NCI-H187 (cell line): ENCODE measurements around the gene STX18.
A peak's percentile ranks its signal among the peaks of the same experiment; 100 is the strongest.
"Not testable (repeated sequence)": the region's sequence is repeated elsewhere in the genome, so short reads cannot be mapped to it uniquely, and the experiment has no call there.

ENCODE experiments used
- DNase-seq, 2 experiments: peaks; one replicate each; lab custom pipeline; 2025; lab: John Stamatoyannopoulos, UW

Gene STX18

GRCh38 chr4:4541661-4542570 is at the start of gene STX18:
STX18 (minus strand) TSS chr4:4542048; CDS start chr4:4541964, 84 bp downstream.
- DNase-seq = peak; percentile 84 to 86

GRCh38 chr4:4591071-4591470 is 49.2 kb upstream of the STX18 start:
- DNase-seq = no peak

- no peak for DNase-seq
Measured at GRCh38 chr4:4590546-4590945, 48.7 kb upstream of the STX18 start.

GRCh38 chr4:4585012-4585670 is 43.3 kb upstream of the STX18 start:
- no peak for DNase-seq

- no peak for DNase-seq
Measured at GRCh38 chr4:4583606-4584005, 41.8 kb upstream of the STX18 start.

- DNase-seq = no peak
Measured at GRCh38 chr4:4582653-4583052, 40.8 kb upstream of the STX18 start.

DNA sequence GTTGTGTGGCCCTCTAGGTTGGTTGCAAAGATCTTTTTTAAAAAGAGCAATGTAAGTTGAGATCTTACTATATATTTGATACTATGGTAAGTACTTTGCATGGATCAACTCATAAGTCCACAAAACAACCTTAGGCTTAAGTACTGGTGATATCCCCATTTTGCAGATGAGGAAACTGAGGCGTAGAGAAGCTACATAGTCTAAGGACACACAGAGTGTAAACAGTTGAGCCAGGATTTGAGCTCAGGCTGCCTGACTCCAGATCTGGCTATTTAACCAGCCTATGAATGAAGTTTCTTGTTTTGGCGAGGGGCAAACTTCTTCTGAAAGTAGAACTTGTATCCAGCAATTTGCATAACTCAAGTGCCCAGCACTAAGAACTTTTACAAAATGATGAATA is 38.6 kb upstream of the STX18 start:
- no peak for DNase-seq

GRCh38 chr4:4578981-4579380 is 37.1 kb upstream of the STX18 start:
- no peak for DNase-seq

GRCh38 chr4:4577359-4577875 is 35.6 kb upstream of the STX18 start:
- no peak for DNase-seq

GRCh38 chr4:4575284-4576211 is 33.7 kb upstream of the STX18 start:
- peak; percentile 64 to 72 for DNase-seq

- peak; percentile 18 to 64 for DNase-seq
Measured at GRCh38 chr4:4574792-4575191, 32.9 kb upstream of the STX18 start.

DNA sequence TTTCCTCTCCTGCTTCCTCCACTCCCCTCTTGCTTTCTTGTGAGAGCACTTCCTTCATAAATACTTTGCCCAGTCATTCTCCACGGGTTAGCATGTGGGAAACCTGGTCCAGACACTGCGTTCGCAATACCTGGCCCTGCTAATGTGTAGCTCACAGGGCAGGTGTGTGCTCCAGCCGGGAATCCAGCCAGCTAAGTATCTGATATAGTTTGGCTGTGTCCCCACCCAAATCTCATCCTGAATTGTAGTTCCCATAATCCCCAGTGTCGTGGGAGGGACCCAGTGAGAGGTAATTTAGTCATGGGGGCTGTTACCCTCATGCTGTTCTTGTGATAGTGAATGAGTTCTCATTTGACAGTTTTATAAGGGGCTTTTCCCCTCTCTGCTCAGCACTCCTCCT is 32.2 kb upstream of the STX18 start:
- DNase-seq = no peak

DNA sequence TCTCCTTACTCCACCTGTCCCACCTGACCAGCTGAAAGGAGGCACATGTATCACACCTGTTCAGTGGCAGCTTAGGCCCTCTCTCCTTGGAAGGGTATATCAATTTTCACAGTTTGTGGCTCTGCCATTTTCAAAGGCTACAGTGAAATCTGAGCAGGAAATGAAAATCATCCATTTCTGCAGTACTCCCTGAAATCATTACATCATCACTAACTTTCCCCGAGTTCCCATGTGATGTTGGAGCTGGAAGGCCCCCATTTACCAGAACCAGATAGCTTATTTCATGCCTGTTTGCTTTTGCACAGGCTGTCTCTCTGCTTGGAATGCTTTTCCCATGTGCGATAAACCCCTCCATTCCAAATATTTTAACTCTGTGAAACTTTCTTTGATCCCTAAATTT is 31.0 kb upstream of the STX18 start:
- no peak for DNase-seq

DNA sequence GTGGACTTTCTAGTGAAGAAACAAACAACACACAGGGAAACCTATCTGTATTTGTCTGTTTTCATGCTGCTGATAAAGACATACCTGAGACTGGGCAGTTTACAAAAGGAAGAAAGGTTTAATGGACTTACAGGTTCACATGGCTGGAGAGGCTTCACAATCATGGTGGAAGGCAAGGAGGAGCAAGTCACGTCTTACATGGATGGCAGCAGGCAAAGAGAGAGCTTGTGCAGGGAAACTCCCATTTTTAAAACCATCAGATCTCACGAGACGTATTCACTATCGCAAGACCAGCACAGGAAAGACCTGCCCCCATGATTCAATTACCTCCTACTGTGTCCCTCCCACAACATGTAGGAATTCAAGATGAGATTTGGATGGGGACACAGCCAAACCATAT is 28.0 kb upstream of the STX18 start:
- not testable (repeated sequence) for DNase-seq

DNA sequence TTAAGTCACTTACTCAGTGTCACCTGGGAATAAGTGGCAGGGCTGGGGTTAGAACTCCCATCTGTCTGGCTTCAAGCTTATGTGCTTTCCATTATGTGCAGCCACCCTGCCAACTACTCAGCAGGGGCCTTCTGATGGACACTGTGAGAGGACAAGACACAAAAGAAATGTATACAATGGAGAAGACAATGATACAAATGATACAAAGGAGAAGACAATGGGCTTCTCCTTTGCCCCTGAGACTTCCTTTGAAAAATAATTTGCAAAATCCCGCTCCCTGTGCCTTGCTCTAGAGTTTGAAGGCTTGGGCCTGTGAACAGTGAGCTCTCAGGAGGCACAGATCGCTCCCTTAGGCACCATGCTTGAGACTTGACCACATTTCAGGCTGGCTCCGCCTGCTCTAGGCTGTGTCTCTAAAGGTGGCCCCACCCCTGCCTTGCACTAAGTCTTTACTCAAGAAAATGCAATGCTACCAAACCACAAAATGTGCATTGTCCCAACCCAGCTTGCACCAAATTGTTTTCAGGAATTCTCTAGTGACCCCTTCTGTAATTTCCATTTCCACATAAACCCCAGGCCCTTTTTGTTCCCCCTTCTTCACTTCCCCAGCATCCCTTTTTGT is 27.1 kb upstream of the STX18 start:
- DNase-seq = no peak

- not testable (repeated sequence) for DNase-seq
Measured at GRCh38 chr4:4566359-4566758, 24.5 kb upstream of the STX18 start.

DNA sequence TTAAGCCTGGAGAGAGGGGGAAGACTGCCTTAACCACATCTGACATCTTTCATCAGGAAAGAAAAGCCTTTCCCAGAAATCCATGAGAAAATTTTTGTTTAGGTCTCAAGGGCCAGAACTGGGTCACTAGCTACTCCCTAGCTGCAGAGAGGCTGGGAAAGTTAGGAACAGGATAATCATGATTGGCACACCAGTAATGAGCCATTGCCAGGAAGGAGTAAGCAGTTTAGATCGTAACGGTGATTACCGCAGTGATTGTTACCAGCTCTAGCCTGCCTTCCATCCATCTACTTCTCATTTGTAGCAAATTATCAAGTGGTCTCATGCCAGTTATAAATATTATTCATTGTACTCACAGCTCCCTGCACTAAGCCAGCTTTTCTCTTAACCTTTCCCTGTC is 22.7 kb upstream of the STX18 start:
- DNase-seq = no peak

GRCh38 chr4:4560642-4561041 is 18.8 kb upstream of the STX18 start:
- DNase-seq = no peak

GRCh38 chr4:4560136-4560535 is 18.3 kb upstream of the STX18 start:
- no peak for DNase-seq

GRCh38 chr4:4559596-4559995 is 17.7 kb upstream of the STX18 start:
- DNase-seq = no peak

DNA sequence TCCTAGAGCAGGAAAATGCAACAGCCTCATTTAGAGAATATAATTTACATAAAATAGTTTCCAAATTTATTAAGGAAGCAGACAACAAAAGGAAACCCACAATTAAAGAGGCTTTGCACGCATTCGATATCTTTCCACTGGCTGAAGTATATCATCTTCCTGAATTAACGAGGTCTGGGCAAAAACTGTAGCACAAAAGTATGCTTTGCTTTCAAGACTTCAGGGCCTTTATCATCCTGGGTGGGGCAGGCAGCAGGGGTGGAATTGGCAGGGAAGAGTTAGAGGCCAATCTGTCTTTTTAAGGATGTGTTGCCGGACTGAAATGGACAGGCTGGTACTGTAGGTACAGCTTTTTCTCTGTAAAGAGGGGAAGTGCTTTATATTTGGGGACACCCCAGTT is 17.0 kb upstream of the STX18 start:
- no peak for DNase-seq

GRCh38 chr4:4555916-4556315 is 14.1 kb upstream of the STX18 start:
- DNase-seq = no peak
